ENCODE results near the gene ASB4.

- TF ChIP-seq POLR2A (IDR thresholded peaks at IDR 0.05; ENCODE audit: low read length) (no peak), GATA1 (IDR thresholded peaks at IDR 0.05; ENCODE audit: low read depth, low read length) (no peak)
These were observed 98.3 kb downstream of the ASB4 start for GRCh38 chr7:95583834-95584621.
